NCI-H446 treated with DMSO at 0.1 percent for 48 hours (cell line): ENCODE measurements around the gene ACOT7.

ENCODE experiments used
- DNase-seq: peaks from one replicate; lab custom pipeline; 2025; lab: John Stamatoyannopoulos, UW

Gene ACOT7

DNA sequence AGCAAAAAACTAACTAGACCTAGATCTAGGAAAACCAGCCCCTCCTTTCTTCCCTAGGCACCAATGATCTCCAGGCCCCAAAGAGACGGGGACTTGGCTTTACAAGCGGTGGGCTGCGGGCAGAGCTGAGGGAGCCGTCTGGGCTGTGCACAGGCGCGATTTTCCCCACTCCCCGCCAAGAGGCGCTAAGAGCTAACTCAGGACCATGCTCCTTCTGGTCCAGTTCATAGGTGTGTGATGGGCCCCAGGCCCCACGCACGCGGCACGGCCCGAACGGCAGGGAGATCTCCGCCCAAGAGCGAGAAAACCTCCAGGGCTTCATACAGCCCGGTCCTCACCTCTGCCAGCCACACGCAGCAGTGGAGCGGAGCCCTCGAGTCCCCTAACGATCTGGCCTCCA lies 125.2 kb downstream of the ACOT7 start:
- no peak for DNase-seq

DNA sequence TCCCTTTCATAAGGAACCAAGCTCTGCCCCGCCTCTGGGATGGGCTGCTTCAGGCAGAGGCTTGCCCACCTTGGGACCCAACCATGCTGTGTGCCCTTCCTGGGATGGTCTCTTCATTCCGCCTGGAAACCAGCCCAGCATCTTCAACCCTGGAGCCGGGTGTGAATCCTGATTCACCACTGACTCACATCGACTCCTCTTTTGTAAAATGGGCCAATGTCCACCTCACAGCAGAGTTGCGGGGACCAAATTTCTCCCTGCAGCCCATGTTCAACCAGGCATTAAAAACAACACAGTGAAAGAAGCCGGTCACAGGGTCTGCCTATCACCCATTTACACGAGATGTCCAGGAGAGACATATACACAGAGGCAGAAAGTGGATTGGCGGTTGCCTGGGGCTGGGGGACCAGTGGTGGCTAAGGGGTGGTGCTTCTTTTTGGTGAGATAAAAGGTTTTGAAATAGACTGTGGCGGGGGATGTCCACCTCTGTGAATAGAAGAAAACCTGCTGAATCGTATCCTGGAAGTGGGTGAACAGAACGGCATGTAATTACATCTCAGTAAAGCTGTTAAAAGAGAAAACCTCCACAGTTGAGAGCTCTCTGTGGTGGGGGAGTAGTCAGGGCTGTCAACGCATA lies 125.8 kb downstream of the ACOT7 start:
- DNase-seq = no peak

DNA sequence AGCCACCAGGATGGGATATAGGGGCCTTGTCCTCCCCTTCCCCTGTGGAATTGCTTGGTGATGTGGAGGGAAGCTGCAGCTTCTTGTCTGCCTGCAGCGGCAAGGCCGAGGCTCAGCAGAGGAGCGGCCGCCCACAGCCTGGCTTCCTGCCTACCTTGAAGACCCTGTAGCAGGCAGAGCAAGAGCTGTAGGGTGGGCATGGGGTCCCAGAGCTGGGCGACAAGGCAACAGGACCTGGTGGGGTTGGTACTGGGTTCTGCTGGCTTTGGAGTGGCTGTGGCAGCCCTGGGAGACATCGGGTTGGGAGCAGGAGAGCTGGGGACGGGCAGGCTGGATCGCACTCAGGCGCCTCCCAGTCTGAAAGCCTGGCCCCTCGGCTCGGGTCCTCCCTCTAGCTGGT lies 126.9 kb downstream of the ACOT7 start:
- no peak for DNase-seq

DNA sequence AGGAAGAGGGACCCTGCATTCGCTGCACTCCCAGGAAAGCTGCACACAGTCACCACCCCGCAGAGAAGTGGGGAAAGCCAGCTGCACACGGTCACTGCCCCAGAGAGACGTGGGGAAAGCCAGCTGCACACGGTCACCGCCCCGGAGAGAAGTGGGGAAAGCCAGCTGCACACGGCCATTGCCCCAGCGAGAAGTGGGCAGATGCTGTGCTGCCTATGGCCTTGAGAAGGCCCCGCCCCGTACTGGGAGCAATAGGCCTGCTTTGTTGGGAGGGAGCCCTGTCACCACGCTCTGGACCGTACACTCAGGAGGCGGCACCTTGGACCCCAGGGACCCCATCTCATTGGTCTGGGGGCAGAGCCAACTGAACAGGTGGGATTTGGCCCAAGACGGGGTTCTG lies 128.4 kb downstream of the ACOT7 start:
- DNase-seq = no peak

DNA sequence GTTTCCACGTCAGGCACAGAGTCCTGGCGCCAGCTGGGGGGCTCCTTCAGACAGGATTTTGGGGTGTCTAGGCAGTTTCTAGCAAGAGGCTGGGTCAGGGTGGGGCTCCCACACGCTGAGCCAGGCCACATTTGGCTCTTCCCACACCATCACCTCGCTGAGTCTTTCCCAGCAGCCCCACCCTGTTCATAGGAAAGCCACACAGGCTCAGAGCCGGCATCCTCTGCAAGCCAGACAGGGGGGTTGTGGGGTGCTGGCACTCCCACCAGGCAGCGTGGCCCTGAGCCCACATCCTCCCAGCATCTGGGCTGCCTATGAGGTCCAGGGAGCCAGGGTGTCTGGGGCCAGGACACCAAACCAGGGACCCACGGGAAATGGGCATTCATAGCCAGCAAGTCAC lies 129.9 kb downstream of the ACOT7 start:
- DNase-seq = no peak

DNA sequence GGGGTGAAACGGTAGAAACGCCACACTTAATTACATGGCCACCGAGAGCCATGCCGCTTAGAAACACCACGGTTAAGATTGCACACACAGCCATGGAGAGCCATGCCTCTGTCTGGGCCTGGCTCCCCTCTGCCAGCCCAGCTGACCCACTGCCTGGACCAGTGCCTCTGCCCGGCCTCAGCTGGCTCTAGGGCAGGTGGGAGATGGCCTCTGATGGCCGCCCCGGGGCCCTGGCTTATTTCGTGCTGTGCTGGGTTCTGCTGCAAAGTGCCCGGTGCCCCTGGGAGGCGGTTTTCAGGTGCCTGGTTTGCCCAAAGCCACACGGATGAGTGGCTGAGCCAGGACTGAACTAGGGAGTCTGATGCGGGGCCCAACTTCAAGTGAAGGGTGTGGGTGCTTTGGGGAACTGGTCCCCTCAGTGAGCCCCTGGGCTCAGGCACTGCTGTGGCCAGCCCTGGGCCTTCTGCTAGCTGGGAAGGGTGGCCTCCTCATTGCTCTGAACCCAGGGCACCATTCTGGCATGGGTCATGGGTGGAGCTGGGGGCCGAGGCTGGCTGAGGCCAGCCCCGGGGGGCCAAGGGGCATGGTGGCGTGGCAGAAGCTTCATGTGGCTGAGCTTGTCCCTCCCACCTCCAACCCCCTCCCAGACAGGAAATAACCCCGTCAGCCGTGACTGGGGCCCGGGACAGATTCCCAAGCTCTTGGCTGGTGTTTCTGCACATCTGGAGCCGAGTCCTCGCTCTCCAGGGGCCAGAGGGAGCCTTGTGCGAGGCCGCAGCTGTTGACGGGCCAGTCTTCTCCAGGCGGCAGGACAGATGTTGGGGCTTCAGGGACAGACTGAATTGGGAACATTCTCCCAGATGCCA lies 130.8 kb downstream of the ACOT7 start:
- no peak for DNase-seq

DNA sequence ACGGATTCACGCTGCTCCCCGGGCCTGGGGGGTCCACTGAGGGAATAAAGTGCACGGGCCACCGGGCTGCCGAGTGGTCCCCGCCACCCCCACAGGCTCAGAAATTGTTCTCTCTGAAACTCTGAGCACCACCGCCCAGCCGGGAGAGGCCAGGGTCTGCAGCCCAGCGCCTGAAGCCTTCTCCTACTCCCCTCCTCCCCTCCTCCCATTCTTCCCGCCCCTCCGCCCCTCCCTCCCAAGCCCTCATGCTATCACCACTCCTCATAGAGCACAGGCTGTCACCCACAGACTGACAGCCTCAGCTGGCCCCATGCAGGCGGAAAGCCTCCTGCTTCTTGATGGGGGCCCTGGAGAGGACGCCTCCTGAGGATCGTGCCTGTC lies 132.0 kb downstream of the ACOT7 start:
- DNase-seq = no peak

DNA sequence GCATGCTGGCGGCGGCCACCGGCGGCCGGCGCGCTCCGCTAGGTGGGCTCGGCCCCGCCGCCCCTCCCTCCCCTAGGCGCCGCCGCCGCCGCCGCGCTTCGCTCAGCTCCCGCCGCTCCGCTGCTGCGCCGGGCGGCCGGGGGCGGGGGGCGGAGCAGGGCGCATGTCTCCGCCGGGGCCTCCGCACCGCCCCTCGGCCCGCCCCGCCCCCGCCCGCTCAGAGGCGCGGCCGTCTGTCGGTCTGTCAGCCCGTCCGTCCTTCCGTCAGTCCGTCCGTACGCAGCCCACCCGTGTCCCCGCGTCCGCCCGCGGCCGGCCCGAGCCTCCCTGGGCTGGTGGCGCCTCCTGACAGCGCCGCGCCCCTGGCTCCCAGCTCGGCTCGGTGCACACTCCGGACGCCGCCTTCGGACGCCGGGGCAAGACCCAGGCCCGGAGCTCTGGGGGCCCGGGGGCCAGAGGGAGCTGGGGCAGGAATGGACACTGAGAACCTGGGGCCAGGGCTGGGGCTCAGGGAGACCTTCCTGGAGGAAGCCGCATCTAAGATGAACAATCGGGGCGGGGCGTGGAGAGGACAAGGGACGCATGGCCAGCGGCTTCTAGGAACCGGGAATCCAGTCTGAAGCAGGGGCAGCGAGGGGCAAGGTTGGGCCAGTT lies 132.5 kb downstream of the ACOT7 start, which contains the start of gene GPR153:
GPR153 (minus strand) TSS at position 138 of the 654 bp plus-strand sequence. CDS start 6,193 bp downstream, outside the sequence.
- no peak for DNase-seq

DNA sequence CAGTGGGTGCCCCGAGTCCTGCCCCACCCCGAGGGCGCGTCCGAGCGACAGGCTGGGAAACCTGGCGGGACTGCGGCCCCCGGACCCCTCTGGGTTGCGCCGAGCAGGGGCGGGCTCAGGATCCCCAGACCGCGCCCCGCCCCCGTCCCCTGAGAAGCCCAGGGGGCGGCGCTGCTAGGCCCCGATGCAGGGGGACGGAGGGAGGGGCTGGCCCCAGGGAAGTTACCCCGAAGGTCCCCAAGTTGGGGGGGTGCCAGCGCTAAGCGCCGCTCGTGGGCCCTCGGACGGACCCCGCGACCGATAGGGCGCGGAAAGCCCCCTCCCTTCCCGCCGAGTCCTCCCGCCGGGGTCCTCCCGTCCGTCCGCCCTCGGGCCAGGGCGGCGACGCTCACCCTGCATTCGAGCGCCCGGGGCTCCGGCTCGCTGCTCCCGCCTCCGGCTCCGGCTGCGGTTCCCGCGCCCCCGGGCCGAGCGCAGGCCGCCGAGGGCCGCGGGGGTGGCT lies 133.1 kb downstream of the ACOT7 start:
- DNase-seq = no peak

DNA sequence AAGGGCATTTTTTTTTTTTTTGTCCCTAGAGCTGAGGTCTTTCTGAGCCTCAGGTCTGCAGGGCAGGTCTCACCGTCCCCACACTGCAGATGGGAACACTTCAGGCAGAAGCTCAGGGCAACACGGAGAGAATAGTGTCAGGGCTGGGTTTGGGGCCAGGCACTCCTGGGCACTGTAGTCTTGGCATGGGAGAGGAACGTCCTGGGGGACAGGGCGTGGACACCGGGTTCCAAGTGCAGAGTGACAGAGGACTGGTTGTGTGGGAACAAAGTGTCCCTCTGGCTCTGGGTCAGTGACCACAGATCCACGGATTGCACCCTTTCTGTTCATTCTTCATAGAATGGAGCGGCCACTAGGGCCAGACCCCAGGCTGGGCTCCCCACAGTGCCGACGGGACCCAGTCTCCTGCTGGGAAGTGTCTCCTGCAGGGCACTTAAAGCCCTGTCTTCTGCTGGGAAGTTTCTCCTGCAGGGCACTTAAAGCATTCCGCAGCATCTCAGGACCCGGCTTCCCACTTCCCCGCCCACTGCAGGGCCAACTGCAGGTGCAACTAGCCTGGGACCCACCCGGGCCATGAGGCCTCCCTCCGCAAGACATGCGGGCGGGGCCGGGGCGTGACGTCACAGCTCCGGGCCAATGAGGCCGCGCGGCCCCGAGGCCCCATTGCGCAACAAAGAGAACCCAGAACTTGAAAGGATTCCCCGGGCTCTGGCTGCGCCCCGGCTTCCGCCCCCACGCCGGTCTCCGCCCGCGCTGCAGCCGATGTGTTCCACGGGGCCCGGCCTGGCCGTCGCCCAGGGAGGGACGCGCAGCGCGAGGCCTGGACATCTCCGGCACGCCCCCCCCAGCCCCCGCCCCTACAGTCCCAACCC lies 133.8 kb downstream of the ACOT7 start:
- no peak for DNase-seq

DNA sequence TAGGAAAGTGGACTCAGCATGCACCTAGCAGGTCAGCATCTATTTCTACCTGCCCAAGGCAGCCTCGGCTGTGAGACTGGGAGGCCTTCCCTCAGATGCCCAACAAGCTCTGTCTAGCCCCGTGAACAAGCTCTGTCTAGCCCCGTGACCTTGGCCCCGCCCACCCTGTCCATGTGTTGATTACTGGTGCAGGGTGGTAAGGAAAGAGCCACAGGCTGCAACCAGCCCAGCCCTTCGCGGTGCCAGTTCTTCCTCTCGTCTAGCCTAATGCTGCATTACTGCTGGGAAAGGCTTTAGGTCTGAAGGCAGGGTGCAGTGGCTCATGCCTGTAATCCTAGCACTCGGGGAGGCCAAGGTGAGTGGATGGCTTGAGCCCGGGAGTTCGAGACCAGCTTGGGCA lies 134.9 kb downstream of the ACOT7 start:
- no peak for DNase-seq

DNA sequence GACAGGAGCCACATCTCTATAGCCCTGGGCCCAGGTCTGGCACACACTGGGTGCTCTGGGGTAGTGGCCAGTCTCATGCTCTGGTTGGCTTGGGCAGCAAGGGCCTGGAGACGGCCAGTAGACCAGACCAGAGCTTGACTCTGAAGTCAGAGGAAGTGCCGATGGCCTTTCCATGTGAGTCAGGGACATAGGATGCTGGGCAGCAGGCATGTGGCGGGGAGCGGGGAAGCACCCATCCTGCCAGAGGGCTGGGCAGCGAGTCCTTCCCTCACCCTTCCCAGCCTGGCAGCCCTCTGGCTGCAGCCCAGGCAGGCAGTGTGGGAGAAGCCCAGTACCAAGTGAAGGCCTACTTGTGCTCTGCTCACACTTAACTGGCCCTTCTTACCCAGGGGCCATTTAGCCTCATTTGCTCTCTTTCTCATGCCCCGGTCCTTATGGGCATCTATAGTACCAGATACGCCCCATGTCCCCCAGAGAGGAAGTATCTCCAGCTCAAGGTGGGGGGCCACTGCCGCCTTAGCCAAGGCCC lies 136.0 kb downstream of the ACOT7 start:
- no peak for DNase-seq

DNA sequence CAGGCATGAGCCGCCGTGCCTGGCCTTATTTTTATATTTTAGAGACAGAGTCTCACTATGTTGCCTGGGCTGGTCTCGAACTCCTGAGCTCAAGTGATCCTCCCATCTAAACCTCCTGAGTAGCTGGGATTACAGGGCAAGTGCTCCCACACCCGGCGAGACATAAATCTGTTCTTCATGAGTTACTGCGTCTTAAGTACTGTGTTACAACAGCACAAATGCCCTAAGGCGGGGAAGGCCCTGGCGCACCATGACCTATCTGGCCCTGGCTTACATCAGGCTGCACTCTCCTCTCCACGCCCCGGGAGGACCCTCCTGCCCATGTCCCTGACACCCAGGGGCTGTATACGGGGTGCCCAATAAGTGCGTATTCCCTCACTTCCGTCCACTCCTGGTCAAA lies 136.9 kb downstream of the ACOT7 start:
- no peak for DNase-seq

DNA sequence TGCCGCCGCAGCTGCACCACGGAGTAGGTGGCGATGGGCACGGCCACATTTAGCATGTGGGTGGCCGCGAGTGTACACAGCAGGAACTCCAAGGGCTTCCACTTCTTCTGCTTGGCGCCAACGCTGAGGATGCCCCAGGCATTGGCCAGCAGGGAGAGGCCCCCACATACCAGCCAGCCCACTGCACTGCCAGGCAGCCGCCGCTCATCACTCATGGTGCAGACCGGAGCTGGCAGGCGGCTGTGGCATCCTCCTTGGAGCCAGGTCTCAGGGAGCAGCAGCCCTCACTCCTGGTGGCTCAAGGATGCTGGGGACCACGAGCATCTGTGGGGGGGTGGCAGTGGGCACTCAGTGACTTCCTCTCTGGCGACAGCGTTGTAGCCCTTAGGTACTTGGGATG lies 138.9 kb downstream of the ACOT7 start:
- DNase-seq = no peak

DNA sequence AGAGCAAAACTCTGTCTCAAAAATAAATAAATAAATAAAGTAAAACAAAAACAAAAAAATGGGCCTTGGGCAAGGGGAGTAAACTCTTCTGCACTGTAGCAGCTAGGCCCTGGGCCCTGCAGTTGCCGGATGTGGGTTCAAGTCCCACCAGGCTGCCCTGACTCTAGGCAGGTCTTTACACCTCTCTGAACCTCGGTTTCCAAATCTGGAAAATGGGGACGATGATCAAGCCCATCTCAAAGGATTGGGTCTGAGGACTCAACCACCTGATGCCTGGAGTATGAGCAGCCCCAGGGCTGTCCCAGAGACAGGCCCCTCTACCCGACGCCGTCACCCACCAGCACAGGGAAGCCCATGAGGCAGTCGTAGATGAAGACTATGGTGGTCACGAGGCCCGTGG lies 140.2 kb downstream of the ACOT7 start:
- no peak for DNase-seq

DNA sequence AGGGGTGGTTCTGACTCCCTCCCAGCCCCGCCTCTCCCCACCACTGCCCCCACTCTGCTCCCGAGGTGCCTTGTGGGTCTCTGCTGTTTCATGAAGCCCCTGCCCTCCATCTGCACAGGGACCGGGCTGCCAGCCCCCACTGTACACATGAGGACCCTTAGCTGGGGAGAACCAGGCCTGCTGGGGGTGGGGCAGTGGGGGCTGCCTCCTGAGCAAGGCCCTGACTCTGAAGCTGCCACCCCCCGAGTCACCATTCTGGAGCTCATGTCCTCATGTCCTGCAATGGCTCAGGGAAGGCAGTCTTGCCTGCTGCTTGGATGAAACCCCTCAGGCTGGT lies 141.2 kb downstream of the ACOT7 start:
- no peak for DNase-seq

DNA sequence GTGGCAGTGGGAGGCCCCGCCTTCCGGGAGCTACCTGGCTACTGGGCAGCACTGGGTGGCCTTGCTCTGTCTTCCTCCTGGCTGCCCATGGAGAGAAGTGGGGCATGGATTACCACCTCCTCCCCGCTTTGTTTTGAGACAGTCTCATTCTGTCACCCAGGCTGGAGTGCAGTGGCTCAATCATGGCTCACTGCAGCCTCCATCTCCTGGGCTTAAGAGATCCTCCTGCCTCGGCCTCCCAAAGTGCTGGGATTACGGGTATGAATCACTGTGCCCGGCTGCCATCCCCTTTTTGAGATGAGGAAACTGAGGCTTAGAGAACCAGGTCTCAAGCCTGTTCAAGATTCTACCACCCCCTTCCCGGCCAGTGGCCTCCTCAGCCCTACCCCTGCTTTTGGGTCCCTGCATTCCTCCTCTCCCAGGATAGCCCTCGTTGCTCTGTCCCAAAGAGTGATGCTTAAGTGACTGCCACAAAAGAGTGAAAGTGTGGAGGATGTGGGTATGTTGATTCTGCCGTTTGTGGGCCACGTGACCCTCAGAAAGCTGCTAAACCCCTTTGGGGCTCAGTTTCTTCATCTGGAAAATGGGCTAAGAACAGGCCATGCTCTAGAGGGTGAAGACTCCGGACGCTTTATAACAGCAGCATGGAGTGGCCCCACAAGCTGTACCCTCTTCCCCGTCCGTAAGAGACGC lies 141.7 kb downstream of the ACOT7 start:
- no peak for DNase-seq

DNA sequence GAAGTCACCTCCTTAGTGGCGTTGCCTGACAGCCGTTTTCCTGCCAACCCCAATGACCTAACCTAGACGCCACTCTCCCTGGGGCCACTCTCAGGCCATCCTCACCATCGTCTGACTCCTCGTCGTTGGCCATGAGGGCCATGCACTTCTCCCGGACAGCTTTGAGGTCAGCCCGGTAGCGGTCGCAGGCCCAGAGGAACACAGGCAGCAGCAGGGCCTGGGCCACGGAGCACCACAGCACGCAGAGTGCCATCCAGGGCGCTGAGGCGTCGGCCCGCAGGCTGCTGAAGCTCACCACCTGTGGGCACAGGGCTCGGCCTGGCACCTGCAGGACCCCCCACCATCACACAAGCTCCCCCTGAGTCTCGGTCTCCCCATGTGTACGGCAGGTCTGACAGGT lies 142.3 kb downstream of the ACOT7 start:
- no peak for DNase-seq

DNA sequence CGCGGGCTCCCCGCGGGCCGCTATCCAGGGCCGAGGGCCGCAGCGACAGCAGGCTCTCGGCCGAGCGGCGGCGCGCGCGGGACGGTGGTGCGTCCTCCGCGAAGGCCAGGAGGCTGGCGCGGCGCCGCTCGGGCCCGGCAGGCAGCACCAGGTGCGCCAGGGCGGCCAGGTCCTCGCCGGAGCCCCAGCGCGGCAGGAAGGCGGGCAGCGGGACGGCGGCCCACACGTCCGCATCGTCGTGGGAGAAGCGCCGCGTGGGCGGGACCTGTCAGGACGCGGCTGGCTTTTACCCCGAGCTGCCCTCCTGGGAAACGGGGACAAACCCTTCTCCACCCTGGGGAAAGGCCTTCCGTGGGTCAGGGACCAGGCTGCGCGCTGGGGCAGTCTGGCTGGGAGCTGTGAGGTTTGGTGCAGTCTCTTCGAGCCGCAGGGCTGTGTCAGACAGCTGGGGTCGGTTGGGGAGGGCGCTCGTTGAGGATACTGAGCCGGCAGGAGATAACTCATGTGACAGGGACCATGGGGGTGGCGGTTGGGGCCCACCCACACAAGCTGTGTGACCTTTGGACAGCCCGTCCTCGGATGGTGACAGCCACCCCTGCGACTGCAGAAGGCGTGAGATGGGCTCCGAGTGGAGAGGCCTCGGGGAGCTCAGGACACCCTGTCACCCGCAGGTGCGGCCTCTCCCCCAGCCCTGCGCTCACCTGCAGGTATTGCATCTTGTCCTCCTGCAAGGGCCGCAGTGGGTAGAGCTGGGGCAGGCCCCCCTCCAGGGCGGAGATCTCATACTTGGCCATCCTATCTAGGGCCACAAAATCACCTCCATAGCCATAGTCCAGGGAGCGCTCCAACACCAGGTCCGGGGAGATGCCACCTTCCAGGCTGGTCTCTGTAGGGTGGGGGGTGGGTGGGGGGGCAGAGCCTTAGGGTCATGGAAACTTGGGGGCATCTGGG lies 143.6 kb downstream of the ACOT7 start:
- no peak for DNase-seq
